Measurements from ENCODE around the gene PTPRG.

GRCh38 chr3:62010989-62011388 lies 449.6 kb downstream of the PTPRG start:
- TF ChIP-seq EZH2 (IDR thresholded peaks at IDR 0.05; ENCODE audit: insufficient read depth, poor library complexity, severe bottlenecking) = no peak
- no peak for TF ChIP-seq EZH2phosphoT487 (IDR thresholded peaks at IDR 0.05; ENCODE audit: insufficient read depth, low read depth)

Data from GM23248 (cell line).